ENCODE measurements around the gene C1RL.

GRCh38 chr12:7096006-7096932 is 12.7 kb downstream of the C1RL start:
- no peak for TF ChIP-seq POLR2A (IDR thresholded peaks at IDR 0.05; ENCODE audit: low read depth)
- no peak for TF ChIP-seq CTCF (IDR thresholded peaks at IDR 0.05)

All from esophagus muscularis mucosa (tissue), 3 donors.